ENCODE results near the gene SEMA6D. TPM values are rescaled to one million over a fixed set of nuclear protein-coding genes. Genes with fewer than 3 reads are reported as not detected.

Gene SEMA6D
- polyA plus RNA-seq, 1 donor (not counting 4 experiments of a cell fraction or from before 2014, with no cell fraction given), result 0.67 TPM

DNA sequence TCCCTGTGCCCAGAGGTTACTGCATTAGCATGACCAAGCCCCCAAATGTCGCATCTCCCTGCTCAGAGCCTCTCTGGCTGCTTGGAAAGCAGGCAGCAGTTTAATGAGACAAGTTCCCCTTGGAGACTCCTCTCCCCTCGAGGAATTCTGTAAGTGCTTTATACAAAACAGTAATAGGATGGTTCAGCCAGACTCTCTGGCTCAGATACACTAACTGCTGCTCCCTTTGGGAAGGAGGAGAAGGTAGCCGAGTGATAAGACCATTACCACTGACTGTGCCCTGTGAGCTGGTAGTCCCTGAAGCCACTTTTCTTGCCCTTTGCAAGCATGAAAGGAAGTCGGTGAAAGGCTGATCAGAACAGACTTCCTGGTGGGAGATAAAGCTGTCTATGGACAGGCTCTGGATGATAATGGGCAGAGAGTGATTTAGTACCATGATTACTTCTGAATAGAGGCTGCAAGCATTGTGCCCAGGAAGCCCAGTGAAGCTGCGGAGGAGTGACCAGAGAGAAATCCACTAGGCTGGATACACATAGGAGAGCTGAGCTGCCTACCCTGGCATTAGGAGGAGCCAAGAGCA, 100.8 kb downstream of the SEMA6D start:
- TF ChIP-seq CTCF (optimal IDR thresholded peaks at IDR 0.05 in 1 of 3, IDR thresholded peaks at IDR 0.05 in 1 of 3, conservative IDR thresholded peaks at IDR 0.05 in 1 of 3; ENCODE audit: extremely low read depth in 1 of 3, insufficient read depth in 2 of 3, low read length in 3 of 3) (no peak), EZH2 (IDR thresholded peaks at IDR 0.05; ENCODE audit: low read length) (no peak)
- Histone ChIP-seq H3K79me2 (ENCODE audit: control insufficient read depth, insufficient read depth, low read length) (no peaks in the 10 kb centered on the region), H2AFZ (ENCODE audit: control insufficient read depth, low read length) (no peak overlapping the region), H3K9ac (ENCODE audit: control insufficient read depth, extremely low read depth, insufficient read depth, low read length) (no peak overlapping the region), H3K4me1 (ENCODE audit: control insufficient read depth, extremely low read depth, insufficient read depth, low read length) (peaks cover 30% of the 10 kb centered on the region), H3K27ac (ENCODE audit: control insufficient read depth, insufficient read depth, low read length) (no peak overlapping the region), H3K36me3 (ENCODE audit: control insufficient read depth in 2 of 2, extremely low read depth in 1 of 2, insufficient read depth in 2 of 2, low read length in 2 of 2) (no peaks in the 10 kb centered on the region), H3K9me3 (ENCODE audit: control insufficient read depth, low read depth, low read length) (no peaks in the 10 kb centered on the region), H3K4me2 (ENCODE audit: control insufficient read depth, extremely low read depth, insufficient read depth, low read depth, low read length) (no peak overlapping the region), H4K20me1 (ENCODE audit: control insufficient read depth, extremely low read depth, insufficient read depth, low read length) (no peaks in the 10 kb centered on the region), H3K4me3 (ENCODE audit: control insufficient read depth in 2 of 3, extremely low read depth in 1 of 3, insufficient read depth in 2 of 3, low read depth in 1 of 3, low read length in 3 of 3) (no peak overlapping the region), H3K27me3 (ENCODE audit: control insufficient read depth, extremely low read depth, insufficient read depth, low read length) (no peaks in the 10 kb centered on the region), H3K9me1 (ENCODE audit: control insufficient read depth, extremely low read depth, insufficient read depth, low read length) (no peaks in the 10 kb centered on the region)
- FAIRE-seq (no peak), DNase-seq (ENCODE audit: low read depth, low spot score) (no peak)
- dilution Hi-C loops (cut with MboI; ENCODE audit: extremely low pct_ligation_motif_present, low sequenced_read_pairs), result no loop called here

DNA sequence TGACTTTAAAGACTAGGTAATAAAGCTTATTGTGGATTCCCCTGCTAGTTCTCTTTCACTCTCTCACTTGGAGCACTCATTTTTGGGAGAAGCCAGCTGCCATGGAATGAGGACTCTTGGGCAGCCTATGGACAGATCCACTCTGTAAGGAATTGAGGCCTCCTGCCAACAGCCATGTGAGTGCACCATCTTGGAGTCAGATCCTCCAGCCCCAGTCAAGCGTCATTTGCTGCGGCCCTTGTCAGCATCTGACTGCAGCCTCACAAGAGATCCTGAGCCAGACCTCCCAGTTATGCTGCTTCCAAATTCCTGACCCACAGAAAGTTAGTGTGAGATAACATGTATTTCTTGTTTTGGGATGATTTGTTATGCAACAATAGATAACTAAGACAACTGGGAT, 101.9 kb downstream of the SEMA6D start:
- DNase-seq (ENCODE audit: low read depth, low spot score), result no peak
- Histone ChIP-seq H3K9me3 (ENCODE audit: control insufficient read depth, low read depth, low read length) (no peaks in the 10 kb centered on the region), H3K4me1 (ENCODE audit: control insufficient read depth, extremely low read depth, insufficient read depth, low read length) (peaks cover 29% of the 10 kb centered on the region), H4K20me1 (ENCODE audit: control insufficient read depth, extremely low read depth, insufficient read depth, low read length) (no peaks in the 10 kb centered on the region), H3K9ac (ENCODE audit: control insufficient read depth, extremely low read depth, insufficient read depth, low read length) (no peak overlapping the region), H2AFZ (ENCODE audit: control insufficient read depth, low read length) (no peak overlapping the region), H3K27ac (ENCODE audit: control insufficient read depth, insufficient read depth, low read length) (no peak overlapping the region), H3K36me3 (ENCODE audit: control insufficient read depth in 2 of 2, extremely low read depth in 1 of 2, insufficient read depth in 2 of 2, low read length in 2 of 2) (no peaks in the 10 kb centered on the region), H3K4me3 (ENCODE audit: control insufficient read depth in 2 of 3, extremely low read depth in 1 of 3, insufficient read depth in 2 of 3, low read depth in 1 of 3, low read length in 3 of 3) (no peak overlapping the region), H3K4me2 (ENCODE audit: control insufficient read depth, extremely low read depth, insufficient read depth, low read depth, low read length) (no peak overlapping the region), H3K79me2 (ENCODE audit: control insufficient read depth, insufficient read depth, low read length) (no peaks in the 10 kb centered on the region), H3K9me1 (ENCODE audit: control insufficient read depth, extremely low read depth, insufficient read depth, low read length) (no peaks in the 10 kb centered on the region), H3K27me3 (ENCODE audit: control insufficient read depth, extremely low read depth, insufficient read depth, low read length) (no peaks in the 10 kb centered on the region)
- TF ChIP-seq CTCF (optimal IDR thresholded peaks at IDR 0.05 in 1 of 3, IDR thresholded peaks at IDR 0.05 in 1 of 3, conservative IDR thresholded peaks at IDR 0.05 in 1 of 3; ENCODE audit: extremely low read depth in 1 of 3, insufficient read depth in 2 of 3, low read length in 3 of 3) (no peak), EZH2 (IDR thresholded peaks at IDR 0.05; ENCODE audit: low read length) (no peak)
- dilution Hi-C loops (cut with MboI; ENCODE audit: extremely low pct_ligation_motif_present, low sequenced_read_pairs), result no loop called here
- no peak for FAIRE-seq
